Lung (tissue), 12 donors: ENCODE measurements around the gene RTL1. TPM values are rescaled to one million over a fixed set of nuclear protein-coding genes. Genes with fewer than 3 reads are reported as not detected.

Experiments
- ATAC-seq: fragments of 200-7000 bp; cut with Tn5 transposase; one replicate; pipeline ENCODE4 v1.9.1; 2020; ENCODE audit warnings: moderate number of reproducible peaks; ENCODE audit not compliant: insufficient read depth, low FRiP score
- DNase-seq, 3 donors: peaks; one replicate each; pipeline ENCODE4 v3.0.0-alpha.2; 2013 to 2017
- H3K27ac ChIP-seq, 2 donors: one replicate each; pipeline ENCODE4 v1.5.1; 2013; ENCODE audit warnings: mild to moderate bottlenecking in 2 of 2, moderate library complexity in 2 of 2, control low read depth in 1 of 2, inconsistent platforms in 1 of 2, low read depth in 1 of 2, low read length in 1 of 2
- H3K27me3 ChIP-seq, 3 donors: one replicate each; pipeline ENCODE4 v1.5.1; 2013; ENCODE audit warnings: low read length in 2 of 3; ENCODE audit not compliant: control insufficient read depth in 3 of 3, insufficient read depth in 3 of 3
- H3K36me3 ChIP-seq, 4 donors: one replicate each; pipeline ENCODE4 v1.5.1; 2013; ENCODE audit warnings: low read length in 4 of 4, mild to moderate bottlenecking in 1 of 4, moderate library complexity in 1 of 4; ENCODE audit not compliant: control insufficient read depth in 4 of 4, insufficient read depth in 4 of 4
- H3K4me1 ChIP-seq, 5 donors: one replicate each; pipeline ENCODE4 v1.5.1; 2013; ENCODE audit warnings: low read length in 5 of 5, mild to moderate bottlenecking in 2 of 5, moderate library complexity in 1 of 5; ENCODE audit not compliant: control insufficient read depth in 5 of 5, insufficient read depth in 5 of 5
- H3K4me3 ChIP-seq: one replicate; pipeline ENCODE4 v1.5.1; 2013; ENCODE audit warnings: mild to moderate bottlenecking, control low read depth, moderate library complexity
- H3K9ac ChIP-seq, 2 donors: one replicate each; pipeline ENCODE4 v1.5.1; 2013; ENCODE audit warnings: low read length in 2 of 2, control low read depth in 1 of 2; ENCODE audit not compliant: insufficient read depth in 1 of 2
- H3K9me3 ChIP-seq, 4 donors: one replicate each; pipeline ENCODE4 v1.5.1; 2013; ENCODE audit warnings: low read length in 3 of 4, mild to moderate bottlenecking in 1 of 4, moderate library complexity in 1 of 4; ENCODE audit not compliant: control insufficient read depth in 4 of 4, insufficient read depth in 3 of 4
- WGBS, 2 donors: extraction: QIAGEN DNeasy Blood & Tissue Kit; methylation state at CpG; one replicate each; pipeline ENCODE4 v1.1.7; 2013; 5-methylcytosine and 5-hydroxymethylcytosine counted together
- polyA plus RNA-seq, 2 donors: library from polyadenylated mRNA; stranded (reverse); fragments of 200-250 nt; gene quantifications; one replicate each; pipeline ENCODE4 v1.2.1, GENCODE V29; 2013
- total RNA-seq, 2 donors: library from RNA; depleted of rRNA in 1 of 2; stranded (reverse); fragments of >200 nt in 1 of 2; gene quantifications; one replicate each; pipeline ENCODE4 v1.2.1, GENCODE V29; 2014 to 2021
- TF ChIP-seq, protein P1 (sequence below): IDR thresholded peaks from 2 replicates; pipeline ENCODE4 v1.5.1; 2012; ENCODE audit warnings: mild to moderate bottlenecking; ENCODE audit errors: control extremely low read depth, extremely low read depth
- donor health status: control.
- donor health status: control.
- donor health status: Bipolar disorder and iron deficiency.
- donor health status: healthy.
- donor health status: DM: yes; HTN: yes; CAD: no.

RTL1 gene
- total and polyA plus RNA-seq, 4 donors = 0.02 to 0.09 TPM; not detected in 2

DNA sequence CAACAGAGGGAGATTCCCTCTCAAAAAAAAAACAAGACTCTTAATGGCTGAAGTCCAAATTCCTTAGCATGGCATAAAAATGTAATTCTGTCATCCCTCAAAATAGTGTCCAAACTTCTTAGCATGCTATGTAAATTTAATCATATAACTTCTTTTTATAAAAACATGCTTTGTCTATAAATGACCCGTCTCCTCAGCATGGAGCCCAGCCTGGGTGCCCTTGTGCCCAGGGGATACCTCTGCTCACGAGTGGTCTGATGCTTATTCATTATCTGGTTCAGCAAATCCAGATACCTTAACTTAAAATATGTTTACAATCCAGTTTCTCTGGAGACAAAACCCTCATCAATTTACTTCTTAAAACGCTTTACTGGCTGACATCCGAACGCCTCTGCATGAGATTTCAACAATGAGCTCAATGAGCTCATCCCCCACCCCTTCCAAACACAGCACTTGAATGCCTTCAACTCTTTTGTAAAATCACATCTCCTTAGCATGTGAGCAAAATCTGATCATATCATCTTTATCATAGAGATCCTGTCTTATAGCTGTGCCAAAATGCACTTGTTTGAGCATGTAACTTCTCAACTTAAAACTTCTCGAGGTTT is 15.7 kb downstream of the RTL1 start:
- no peak for DNase-seq

DNA sequence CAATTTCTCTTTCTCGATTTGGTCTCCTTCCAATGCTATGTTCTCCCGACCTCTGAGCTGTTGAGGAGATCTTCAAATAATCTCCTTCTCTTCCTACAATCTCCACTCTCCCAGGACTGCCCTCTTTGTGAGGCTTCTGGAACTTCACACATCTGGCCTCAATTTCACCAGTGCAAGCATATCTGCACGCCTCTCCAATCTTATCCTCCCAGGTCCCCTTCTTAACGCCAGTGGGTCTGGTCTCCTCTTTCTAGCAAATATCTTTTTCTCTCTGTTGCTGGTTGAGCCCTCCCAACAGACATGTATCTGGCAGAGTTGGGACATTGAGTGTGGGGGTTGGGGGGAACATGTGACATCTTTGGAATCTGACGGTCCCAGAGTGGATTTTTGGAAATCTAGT is 17.9 kb downstream of the RTL1 start:
- Histone ChIP-seq H3K9me3 (peaks cover 0 to 6% (median 0%) of the 10 kb centered on the region in 4 donors), H3K27me3 (peaks cover 0 to 6% (median 0%) of the 10 kb centered on the region in 3 donors), H3K36me3 (peaks cover 0 to 5% (median 1%) of the 10 kb centered on the region in 4 donors), H3K9ac (no peak overlapping the region), H3K27ac (no peak overlapping the region), H3K4me3 (no peak overlapping the region), H3K4me1 (no peaks in the 10 kb centered on the region)
- ATAC-seq (no peak), DNase-seq (no peak)
- TF ChIP-seq, protein P1, sequence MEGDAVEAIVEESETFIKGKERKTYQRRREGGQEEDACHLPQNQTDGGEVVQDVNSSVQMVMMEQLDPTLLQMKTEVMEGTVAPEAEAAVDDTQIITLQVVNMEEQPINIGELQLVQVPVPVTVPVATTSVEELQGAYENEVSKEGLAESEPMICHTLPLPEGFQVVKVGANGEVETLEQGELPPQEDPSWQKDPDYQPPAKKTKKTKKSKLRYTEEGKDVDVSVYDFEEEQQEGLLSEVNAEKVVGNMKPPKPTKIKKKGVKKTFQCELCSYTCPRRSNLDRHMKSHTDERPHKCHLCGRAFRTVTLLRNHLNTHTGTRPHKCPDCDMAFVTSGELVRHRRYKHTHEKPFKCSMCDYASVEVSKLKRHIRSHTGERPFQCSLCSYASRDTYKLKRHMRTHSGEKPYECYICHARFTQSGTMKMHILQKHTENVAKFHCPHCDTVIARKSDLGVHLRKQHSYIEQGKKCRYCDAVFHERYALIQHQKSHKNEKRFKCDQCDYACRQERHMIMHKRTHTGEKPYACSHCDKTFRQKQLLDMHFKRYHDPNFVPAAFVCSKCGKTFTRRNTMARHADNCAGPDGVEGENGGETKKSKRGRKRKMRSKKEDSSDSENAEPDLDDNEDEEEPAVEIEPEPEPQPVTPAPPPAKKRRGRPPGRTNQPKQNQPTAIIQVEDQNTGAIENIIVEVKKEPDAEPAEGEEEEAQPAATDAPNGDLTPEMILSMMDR = no peak
- 65 to 86% methylated on average over 5 of the region's 5 CpGs for WGBS, 2 donors

More for the DNA sequence above, 15.7 kb downstream of the RTL1 start:
- no peak overlapping the region for H3K27ac ChIP-seq
- TF ChIP-seq, protein P1 = no peak
- H3K4me3 ChIP-seq = no peak overlapping the region
- H3K36me3 ChIP-seq = peaks cover 0 to 7% (median 3%) of the 10 kb centered on the region in 4 donors
- ATAC-seq = no peak
- no peak overlapping the region for H3K9ac ChIP-seq
- no peaks in the 10 kb centered on the region for H3K4me1 ChIP-seq
- peaks cover 0 to 4% (median 0%) of the 10 kb centered on the region in 4 donors for H3K9me3 ChIP-seq
- 67 to 80% methylated on average over 6 of the region's 6 CpGs for WGBS, 2 donors
- peaks cover 0 to 8% (median 0%) of the 10 kb centered on the region in 3 donors for H3K27me3 ChIP-seq

DNA sequence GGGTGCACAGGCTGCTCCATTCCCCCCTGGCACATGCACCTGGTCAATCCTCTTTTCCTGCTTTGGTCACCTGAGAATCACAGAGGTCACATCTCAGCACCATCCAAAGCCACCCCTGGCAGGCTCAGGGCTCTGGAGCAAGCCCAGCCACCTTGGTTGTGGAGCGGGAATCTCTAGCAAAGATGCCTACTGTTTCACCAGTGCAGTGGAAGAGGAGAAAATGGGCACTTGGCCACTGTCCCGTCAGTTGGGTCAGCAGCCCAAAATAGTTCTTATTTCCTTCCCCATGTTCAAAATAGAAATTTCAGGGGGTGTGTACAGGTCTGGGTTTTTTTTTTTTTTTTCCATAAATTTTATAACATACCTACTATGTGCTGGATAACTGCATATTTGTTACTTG is 18.3 kb downstream of the RTL1 start:
- ATAC-seq = no peak
- WGBS, 2 donors = 68 to 76% methylated on average over 2 of the region's 2 CpGs

More for the DNA sequence above, 18.3 kb downstream of the RTL1 start:
- Histone ChIP-seq H3K27ac (no peak overlapping the region), H3K36me3 (peaks cover 0 to 5% (median 1%) of the 10 kb centered on the region in 4 donors), H3K4me3 (no peak overlapping the region), H3K9ac (no peak overlapping the region), H3K9me3 (peaks cover 0 to 8% (median 0%) of the 10 kb centered on the region in 4 donors), H3K27me3 (peaks cover 0 to 6% (median 0%) of the 10 kb centered on the region in 3 donors), H3K4me1 (no peaks in the 10 kb centered on the region)
- no peak for DNase-seq
- TF ChIP-seq, protein P1 = no peak
